BLaER1 treated with 17β-estradiol and CSF1 and Interleukin-3, amounts not matched to agents 10 nM and 100 nM (cell line): ENCODE measurements around the gene PHYH.

Source experiments
- H3K27ac ChIP-seq, 11 experiments: shearing (Covaris generic); formaldehyde crosslinking; 2 replicates each; pipeline ENCODE4 v1.8.1; 2022
- H3K27me3 ChIP-seq, 11 experiments: shearing (Covaris generic); formaldehyde crosslinking; 2 replicates each; pipeline ENCODE4 v1.8.1; 2022
- H3K36me3 ChIP-seq, 11 experiments: shearing (Covaris generic); formaldehyde crosslinking; 2 replicates each; pipeline ENCODE4 v1.8.1; 2022
- H3K4me1 ChIP-seq, 10 experiments: shearing (Covaris generic); formaldehyde crosslinking; 2 replicates each; pipeline ENCODE4 v1.8.1; 2022
- H3K4me2 ChIP-seq, 11 experiments: shearing (Covaris generic); formaldehyde crosslinking; 2 replicates each; pipeline ENCODE4 v1.8.1; 2022
- H3K4me3 ChIP-seq, 10 experiments: shearing (Covaris generic); formaldehyde crosslinking; 2 replicates each; pipeline ENCODE4 v1.8.1; 2022
- H3K9ac ChIP-seq, 11 experiments: shearing (Covaris generic); formaldehyde crosslinking; 2 replicates each; pipeline ENCODE4 v1.8.1; 2022
- H3K9me3 ChIP-seq, 11 experiments: shearing (Covaris generic); formaldehyde crosslinking; replicated peaks in 1 of 11; 2 replicates each; pipeline ENCODE4 v1.8.1; 2022
- H4K20me1 ChIP-seq, 11 experiments: shearing (Covaris generic); formaldehyde crosslinking; 2 replicates each; pipeline ENCODE4 v1.8.1; 2022
- Cebpa-rat ChIP-seq, 11 experiments: shearing (Covaris generic); IDR thresholded peaks; 2 replicates each; pipeline ENCODE4 v1.8.1; 2022

The PHYH gene

GRCh38 chr10:13231808-13232207, 68.1 kb downstream of the PHYH start:
- Histone ChIP-seq H3K9ac (no peak overlapping the region), H3K9me3 (no peaks in the 10 kb centered on the region), H3K27ac (no peak overlapping the region), H3K4me2 (no peak overlapping the region), H3K36me3 (no peaks in the 10 kb centered on the region), H3K27me3 (no peaks in the 10 kb centered on the region), H3K4me1 (peaks cover 0 to 23% (median 14%) of the 10 kb centered on the region in 10 experiments; a peak in 13 of 20 replicates), H3K4me3 (no peak overlapping the region), H4K20me1 (no peaks in the 10 kb centered on the region)
- no peak for TF ChIP-seq Cebpa-rat (IDR thresholded peaks at IDR 0.05)

- no peaks in the 10 kb centered on the region for H4K20me1 ChIP-seq
- no peak overlapping the region for H3K4me2 ChIP-seq
- TF ChIP-seq Cebpa-rat (IDR thresholded peaks at IDR 0.05), result no peak
- H3K27ac ChIP-seq, result no peak overlapping the region
- no peaks in the 10 kb centered on the region for H3K9me3 ChIP-seq
- no peaks in the 10 kb centered on the region for H3K27me3 ChIP-seq
- peaks cover 0 to 23% (median 14%) of the 10 kb centered on the region in 10 experiments; a peak in 13 of 20 replicates for H3K4me1 ChIP-seq
- H3K36me3 ChIP-seq, result no peaks in the 10 kb centered on the region
- no peak overlapping the region for H3K9ac ChIP-seq
- no peak overlapping the region for H3K4me3 ChIP-seq
These were observed 68.7 kb downstream of the PHYH start for GRCh38 chr10:13231190-13231589.
